ENCODE data around the gene EWSR1.
"Not testable (repeated sequence)": the region's sequence is repeated elsewhere in the genome, so short reads cannot be mapped to it uniquely, and the experiment has no call there.

Gene EWSR1

GRCh38 chr22:29339381-29340235, 71.5 kb downstream of the EWSR1 start:
- no peak for DNase-seq

GRCh38 chr22:29340566-29340965, 72.5 kb downstream of the EWSR1 start:
- DNase-seq = no peak

- DNase-seq = no peak
Observed at GRCh38 chr22:29341056-29341848, 73.2 kb downstream of the EWSR1 start.

- DNase-seq = no peak
Observed at GRCh38 chr22:29341849-29342127, 73.7 kb downstream of the EWSR1 start.

- no peak for DNase-seq
Observed at GRCh38 chr22:29342177-29342576, 74.1 kb downstream of the EWSR1 start.

- no peak for DNase-seq
Observed at GRCh38 chr22:29342577-29343312, 74.7 kb downstream of the EWSR1 start.

GRCh38 chr22:29343313-29343805, 75.3 kb downstream of the EWSR1 start:
- no peak for DNase-seq

GRCh38 chr22:29344137-29344536, 76.1 kb downstream of the EWSR1 start:
- peak; percentile 79 for DNase-seq

- not testable (repeated sequence) for DNase-seq
Observed at GRCh38 chr22:29344889-29345288, 76.8 kb downstream of the EWSR1 start.

- no peak for DNase-seq
Observed at GRCh38 chr22:29345932-29346331, 77.9 kb downstream of the EWSR1 start.

- no peak for DNase-seq
Observed at GRCh38 chr22:29346659-29347058, 78.6 kb downstream of the EWSR1 start.

GRCh38 chr22:29348041-29348440, 80.0 kb downstream of the EWSR1 start:
- DNase-seq = no peak

- no peak for DNase-seq
Observed at GRCh38 chr22:29348956-29349355, 80.9 kb downstream of the EWSR1 start.
